Hepatocyte (in vitro differentiated cells): ENCODE results near the gene MALAT1.

Experiments used
- EZH2 ChIP-seq: fragments of 200-600 bp; sonication (generic); IDR thresholded peaks from 2 replicates; pipeline ENCODE4 v1.6.1; 2016; ENCODE audit warnings: antibody characterized with exemption, mild to moderate bottlenecking, borderline replicate concordance
- TF ChIP-seq, protein P1 (sequence below): fragments of 200-600 bp; sonication (generic); IDR thresholded peaks from 2 replicates; pipeline ENCODE4 v1.5.1; 2016; ENCODE audit warnings: antibody characterized with exemption, mild to moderate bottlenecking; ENCODE audit not compliant: poor library complexity

DNA sequence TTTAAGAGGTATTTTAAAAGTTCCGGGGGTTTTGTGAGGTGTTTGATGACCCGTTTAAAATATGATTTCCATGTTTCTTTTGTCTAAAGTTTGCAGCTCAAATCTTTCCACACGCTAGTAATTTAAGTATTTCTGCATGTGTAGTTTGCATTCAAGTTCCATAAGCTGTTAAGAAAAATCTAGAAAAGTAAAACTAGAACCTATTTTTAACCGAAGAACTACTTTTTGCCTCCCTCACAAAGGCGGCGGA lies 193 bp upstream of the MALAT1 start:
- TF ChIP-seq, protein P1, sequence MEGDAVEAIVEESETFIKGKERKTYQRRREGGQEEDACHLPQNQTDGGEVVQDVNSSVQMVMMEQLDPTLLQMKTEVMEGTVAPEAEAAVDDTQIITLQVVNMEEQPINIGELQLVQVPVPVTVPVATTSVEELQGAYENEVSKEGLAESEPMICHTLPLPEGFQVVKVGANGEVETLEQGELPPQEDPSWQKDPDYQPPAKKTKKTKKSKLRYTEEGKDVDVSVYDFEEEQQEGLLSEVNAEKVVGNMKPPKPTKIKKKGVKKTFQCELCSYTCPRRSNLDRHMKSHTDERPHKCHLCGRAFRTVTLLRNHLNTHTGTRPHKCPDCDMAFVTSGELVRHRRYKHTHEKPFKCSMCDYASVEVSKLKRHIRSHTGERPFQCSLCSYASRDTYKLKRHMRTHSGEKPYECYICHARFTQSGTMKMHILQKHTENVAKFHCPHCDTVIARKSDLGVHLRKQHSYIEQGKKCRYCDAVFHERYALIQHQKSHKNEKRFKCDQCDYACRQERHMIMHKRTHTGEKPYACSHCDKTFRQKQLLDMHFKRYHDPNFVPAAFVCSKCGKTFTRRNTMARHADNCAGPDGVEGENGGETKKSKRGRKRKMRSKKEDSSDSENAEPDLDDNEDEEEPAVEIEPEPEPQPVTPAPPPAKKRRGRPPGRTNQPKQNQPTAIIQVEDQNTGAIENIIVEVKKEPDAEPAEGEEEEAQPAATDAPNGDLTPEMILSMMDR, result no peak
- no peak for TF ChIP-seq EZH2
